Measurements from ENCODE around the gene KRTAP2-2. TPM values are rescaled to one million over a fixed set of nuclear protein-coding genes. Genes with fewer than 3 reads are reported as not detected.
"Not testable (repeated sequence)": the region's sequence is repeated elsewhere in the genome, so short reads cannot be mapped to it uniquely, and the experiment has no call there.

KRTAP2-2 gene
- total RNA-seq, 2 donors from 2014 or later, result not detected

DNA sequence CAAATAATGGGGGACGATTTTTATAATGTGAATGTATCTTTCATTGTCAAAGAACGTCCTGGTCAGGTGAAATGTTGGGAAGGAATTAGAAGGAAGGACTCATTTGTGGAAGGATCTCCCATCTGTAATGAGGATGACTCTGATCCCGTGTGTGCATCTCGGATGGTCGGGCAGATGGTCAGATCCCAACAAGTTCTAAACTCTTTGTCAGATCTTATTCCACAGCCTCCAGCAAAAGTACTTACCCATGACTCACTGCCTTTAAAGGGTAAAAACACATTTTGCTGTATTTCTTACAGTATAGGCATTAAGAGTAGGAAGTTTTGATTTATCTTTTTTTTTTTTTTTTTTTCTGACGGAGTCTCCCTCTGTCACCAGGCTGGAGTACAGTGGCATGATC, 43.5 kb upstream of the KRTAP2-2 start:
- H3K27ac Mint-ChIP-seq, result no peak overlapping the region
- no peak for DNase-seq
- WGBS, 2 experiments (ENCODE audit: insufficient coverage in 1 of 2, insufficient read length in 1 of 2), result 82 to 83% methylated on average over 2 to 6 of the region's 6 CpGs

DNA sequence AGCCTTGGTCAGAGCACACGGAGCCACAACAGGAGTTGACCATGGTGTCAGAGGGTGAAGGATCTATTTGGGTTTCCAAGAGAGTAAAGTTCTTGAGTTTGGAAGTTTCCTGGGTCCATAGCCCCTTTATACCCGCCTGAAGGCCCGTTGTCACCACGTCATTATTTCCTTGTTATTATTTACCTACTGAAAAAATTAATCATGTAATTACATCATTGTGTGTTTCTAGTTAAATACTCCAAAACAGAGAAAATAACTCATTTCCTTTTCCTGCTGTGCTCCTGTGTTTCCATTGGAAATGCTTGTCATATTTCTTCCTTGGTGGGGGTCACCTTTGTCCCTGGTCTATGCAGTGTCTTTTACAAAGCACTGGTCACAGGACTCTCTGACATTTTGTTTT, 43.0 kb upstream of the KRTAP2-2 start, which contains the start of gene KRTAP4-8:
TSS of gene KRTAP4-8 (minus strand) at position 101 of the 400 bp plus-strand sequence. CDS start at position 43, 58 bp downstream.
- no peak within 1 kb of the TSS for H3K27ac Mint-ChIP-seq
- Histone ChIP-seq H3K4me1 (ENCODE audit: control insufficient read depth, insufficient read depth, low read length) (no peaks in the 10 kb centered on the region), H3K9ac (ENCODE audit: extremely low read depth, low read length, poor library complexity, severe bottlenecking) (no peak within 1 kb of the TSS), H3K4me3 (ENCODE audit: low read length) (no peak within 1 kb of the TSS), H3K27me3 (ENCODE audit: control insufficient read depth, insufficient read depth, low read length, poor library complexity, severe bottlenecking) (no peaks in the 10 kb centered on the region), H3K27ac (ENCODE audit: low read depth, low read length) (no peak within 1 kb of the TSS), H3K9me3 (ENCODE audit: control insufficient read depth, low read length) (peaks cover 4% of the 10 kb centered on the region), H3K36me3 (ENCODE audit: control insufficient read depth, insufficient read depth, low read length) (no peaks in the 10 kb centered on the region)
- H3K27me3 Mint-ChIP-seq (ENCODE audit: insufficient read depth), result peaks cover 3% of the 10 kb centered on the region
- H3K9me3 Mint-ChIP-seq, result peaks cover 10% of the 10 kb centered on the region
- H3K4me3 Mint-ChIP-seq, result no peak within 1 kb of the TSS
- TF ChIP-seq, protein P1, sequence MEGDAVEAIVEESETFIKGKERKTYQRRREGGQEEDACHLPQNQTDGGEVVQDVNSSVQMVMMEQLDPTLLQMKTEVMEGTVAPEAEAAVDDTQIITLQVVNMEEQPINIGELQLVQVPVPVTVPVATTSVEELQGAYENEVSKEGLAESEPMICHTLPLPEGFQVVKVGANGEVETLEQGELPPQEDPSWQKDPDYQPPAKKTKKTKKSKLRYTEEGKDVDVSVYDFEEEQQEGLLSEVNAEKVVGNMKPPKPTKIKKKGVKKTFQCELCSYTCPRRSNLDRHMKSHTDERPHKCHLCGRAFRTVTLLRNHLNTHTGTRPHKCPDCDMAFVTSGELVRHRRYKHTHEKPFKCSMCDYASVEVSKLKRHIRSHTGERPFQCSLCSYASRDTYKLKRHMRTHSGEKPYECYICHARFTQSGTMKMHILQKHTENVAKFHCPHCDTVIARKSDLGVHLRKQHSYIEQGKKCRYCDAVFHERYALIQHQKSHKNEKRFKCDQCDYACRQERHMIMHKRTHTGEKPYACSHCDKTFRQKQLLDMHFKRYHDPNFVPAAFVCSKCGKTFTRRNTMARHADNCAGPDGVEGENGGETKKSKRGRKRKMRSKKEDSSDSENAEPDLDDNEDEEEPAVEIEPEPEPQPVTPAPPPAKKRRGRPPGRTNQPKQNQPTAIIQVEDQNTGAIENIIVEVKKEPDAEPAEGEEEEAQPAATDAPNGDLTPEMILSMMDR (conservative IDR thresholded peaks at IDR 0.05), result no peak
- no peak for DNase-seq
- WGBS, 2 experiments (ENCODE audit: insufficient coverage in 1 of 2, insufficient read length in 1 of 2), result 85% methylated on average over 1 of the region's 4 CpGs; no CpG with 5 or more reads in 1 of the 2 experiments
- H3K36me3 Mint-ChIP-seq (ENCODE audit: low read depth), result no peaks in the 10 kb centered on the region
- H3K4me1 Mint-ChIP-seq, result no peaks in the 10 kb centered on the region

More for the DNA sequence above, 43.5 kb upstream of the KRTAP2-2 start:
- no peaks in the 10 kb centered on the region for H3K4me1 Mint-ChIP-seq
- Histone ChIP-seq H3K27me3 (ENCODE audit: control insufficient read depth, insufficient read depth, low read length, poor library complexity, severe bottlenecking) (no peaks in the 10 kb centered on the region), H3K4me3 (ENCODE audit: low read length) (no peak overlapping the region), H3K27ac (ENCODE audit: low read depth, low read length) (no peak overlapping the region), H3K9ac (ENCODE audit: extremely low read depth, low read length, poor library complexity, severe bottlenecking) (no peak overlapping the region), H3K36me3 (ENCODE audit: control insufficient read depth, insufficient read depth, low read length) (no peaks in the 10 kb centered on the region), H3K9me3 (ENCODE audit: control insufficient read depth, low read length) (peaks cover 4% of the 10 kb centered on the region), H3K4me1 (ENCODE audit: control insufficient read depth, insufficient read depth, low read length) (no peaks in the 10 kb centered on the region)
- TF ChIP-seq, protein P1 (conservative IDR thresholded peaks at IDR 0.05), result no peak
- peaks cover 3% of the 10 kb centered on the region for H3K27me3 Mint-ChIP-seq (ENCODE audit: insufficient read depth)
- no peak overlapping the region for H3K4me3 Mint-ChIP-seq
- H3K36me3 Mint-ChIP-seq (ENCODE audit: low read depth), result no peaks in the 10 kb centered on the region
- H3K9me3 Mint-ChIP-seq, result peaks cover 6% of the 10 kb centered on the region

DNA sequence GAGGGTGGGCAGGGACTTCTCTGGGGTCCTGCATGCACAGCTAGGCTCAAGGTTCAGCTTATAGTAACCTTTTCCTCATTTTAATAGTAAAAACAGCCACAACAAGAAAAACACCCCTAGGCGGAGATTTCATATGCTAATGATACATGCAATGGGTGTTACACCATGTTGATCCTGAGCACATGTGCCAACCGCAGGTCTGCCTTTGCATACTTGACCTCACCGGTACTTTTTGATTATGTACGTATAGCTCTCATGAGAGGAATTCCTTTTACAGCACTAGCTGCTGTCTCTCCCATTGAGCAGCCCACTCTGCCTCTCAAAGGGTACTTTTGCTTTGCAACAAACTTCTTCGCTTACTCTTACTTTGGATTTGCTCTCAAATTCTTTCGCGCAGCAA, 41.0 kb upstream of the KRTAP2-2 start:
- Mint-ChIP-seq H3K4me3 (no peak overlapping the region), H3K27ac (no peak overlapping the region), H3K9me3 (peaks cover 21% of the 10 kb centered on the region), H3K4me1 (no peaks in the 10 kb centered on the region), H3K36me3 (ENCODE audit: low read depth) (no peaks in the 10 kb centered on the region), H3K27me3 (ENCODE audit: insufficient read depth) (peaks cover 3% of the 10 kb centered on the region)
- no peaks in the 10 kb centered on the region for H3K4me1 ChIP-seq (ENCODE audit: control insufficient read depth, insufficient read depth, low read length)
- no peak overlapping the region for H3K4me3 ChIP-seq (ENCODE audit: low read length)
- H3K36me3 ChIP-seq (ENCODE audit: control insufficient read depth, insufficient read depth, low read length), result no peaks in the 10 kb centered on the region
- H3K9me3 ChIP-seq (ENCODE audit: control insufficient read depth, low read length), result peaks cover 15% of the 10 kb centered on the region
- 97% methylated on average over 4 to 7 of the region's 7 CpGs for WGBS, 2 experiments (ENCODE audit: insufficient coverage in 1 of 2, insufficient read length in 1 of 2)
- no peak overlapping the region for H3K27ac ChIP-seq (ENCODE audit: low read depth, low read length)
- TF ChIP-seq, protein P1 (conservative IDR thresholded peaks at IDR 0.05), result no peak
- no peak overlapping the region for H3K9ac ChIP-seq (ENCODE audit: extremely low read depth, low read length, poor library complexity, severe bottlenecking)
- no peak for DNase-seq
- no peaks in the 10 kb centered on the region for H3K27me3 ChIP-seq (ENCODE audit: control insufficient read depth, insufficient read depth, low read length, poor library complexity, severe bottlenecking)

DNA sequence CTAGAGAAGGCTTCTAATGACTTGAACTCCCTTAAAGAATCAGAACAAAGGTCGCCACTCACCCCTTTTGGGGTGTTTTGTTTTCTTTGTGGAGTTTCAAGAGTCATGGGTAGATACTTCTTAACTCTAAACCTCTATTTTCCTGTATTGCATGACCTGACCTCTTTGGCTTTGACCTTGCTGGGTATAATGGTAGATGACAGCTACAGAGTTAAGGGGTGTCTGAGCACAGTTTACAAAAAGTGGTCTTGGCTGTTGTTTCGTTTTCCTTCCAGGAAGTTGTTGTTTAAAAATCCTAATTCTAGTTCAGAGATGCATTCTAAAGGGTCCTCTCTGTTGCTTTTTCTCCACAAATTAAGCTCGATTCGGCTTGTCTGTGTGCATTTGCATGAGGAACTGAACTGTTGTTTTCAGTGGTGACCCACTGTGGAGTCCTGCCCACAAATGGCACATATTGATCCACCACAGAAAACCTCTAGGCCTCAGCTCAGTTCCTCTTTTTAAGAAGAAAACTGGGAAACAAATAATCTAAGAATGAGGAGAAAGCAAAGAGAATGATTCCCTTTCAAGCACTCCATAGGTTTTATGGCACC, 33.8 kb upstream of the KRTAP2-2 start:
- H3K9me3 Mint-ChIP-seq, result peaks cover 21% of the 10 kb centered on the region
- DNase-seq; H3K36me3 Mint-ChIP-seq (ENCODE audit: low read depth); H3K27ac ChIP-seq (ENCODE audit: low read depth, low read length); H3K9ac ChIP-seq (ENCODE audit: extremely low read depth, low read length, poor library complexity, severe bottlenecking); H3K4me1 ChIP-seq (ENCODE audit: control insufficient read depth, insufficient read depth, low read length); H3K27me3 Mint-ChIP-seq (ENCODE audit: insufficient read depth); H3K36me3 ChIP-seq (ENCODE audit: control insufficient read depth, insufficient read depth, low read length); H3K27ac Mint-ChIP-seq; H3K4me1 Mint-ChIP-seq; H3K27me3 ChIP-seq (ENCODE audit: control insufficient read depth, insufficient read depth, low read length, poor library complexity, severe bottlenecking); H3K4me3 Mint-ChIP-seq; H3K4me3 ChIP-seq (ENCODE audit: low read length): not testable (repeated sequence)
- 40 to 74% methylated on average over 1 to 3 of the region's 4 CpGs for WGBS, 2 experiments (ENCODE audit: insufficient coverage in 1 of 2, insufficient read length in 1 of 2)
- H3K9me3 ChIP-seq (ENCODE audit: control insufficient read depth, low read length), result peaks cover 17% of the 10 kb centered on the region

DNA sequence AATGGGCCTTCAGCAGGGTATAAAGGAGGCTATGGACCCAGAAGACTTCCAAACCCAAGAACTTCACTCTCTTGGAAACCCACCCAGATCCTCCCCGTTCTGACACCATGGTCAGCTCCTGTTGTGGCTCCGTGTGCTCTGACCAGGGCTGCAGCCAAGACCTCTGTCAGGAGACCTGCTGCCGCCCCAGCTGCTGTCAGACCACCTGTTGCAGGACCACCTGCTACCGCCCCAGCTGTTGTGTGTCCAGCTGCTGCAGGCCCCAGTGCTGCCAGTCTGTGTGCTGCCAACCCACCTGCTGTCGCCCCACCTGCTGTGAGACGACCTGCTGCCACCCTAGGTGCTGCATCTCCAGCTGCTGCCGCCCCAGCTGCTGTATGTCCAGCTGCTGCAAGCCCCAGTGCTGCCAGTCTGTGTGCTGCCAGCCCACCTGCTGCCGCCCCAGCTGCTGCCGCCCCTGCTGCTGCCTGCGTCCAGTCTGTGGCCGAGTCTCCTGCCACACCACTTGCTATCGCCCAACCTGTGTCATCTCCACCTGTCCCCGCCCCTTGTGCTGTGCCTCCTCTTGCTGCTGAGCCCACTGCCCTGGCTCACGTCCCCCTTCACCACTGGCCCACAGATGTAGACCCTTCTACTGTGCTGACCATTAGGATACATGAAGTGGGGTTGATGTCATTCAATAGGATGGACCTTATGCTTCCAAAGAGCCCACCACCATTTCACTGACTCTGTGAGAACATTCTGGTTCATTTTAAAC, 29.2 kb upstream of the KRTAP2-2 start, which contains the start of gene KRTAP4-7:
TSS of gene KRTAP4-7 (plus strand) at position 51 of the 757 bp plus-strand sequence. CDS start at position 108, 57 bp downstream.
- not testable (repeated sequence) for H3K27ac ChIP-seq (ENCODE audit: low read depth, low read length); H3K9me3 ChIP-seq (ENCODE audit: control insufficient read depth, low read length); H3K9me3 Mint-ChIP-seq

More for the DNA sequence above, 29.2 kb upstream of the KRTAP2-2 start, which contains the start of gene KRTAP4-7:
- not testable (repeated sequence) for H3K9ac ChIP-seq (ENCODE audit: extremely low read depth, low read length, poor library complexity, severe bottlenecking); H3K36me3 Mint-ChIP-seq (ENCODE audit: low read depth); H3K4me3 ChIP-seq (ENCODE audit: low read length); DNase-seq; H3K27me3 ChIP-seq (ENCODE audit: control insufficient read depth, insufficient read depth, low read length, poor library complexity, severe bottlenecking); H3K4me1 ChIP-seq (ENCODE audit: control insufficient read depth, insufficient read depth, low read length); H3K4me3 Mint-ChIP-seq; H3K36me3 ChIP-seq (ENCODE audit: control insufficient read depth, insufficient read depth, low read length); H3K27me3 Mint-ChIP-seq (ENCODE audit: insufficient read depth); H3K4me1 Mint-ChIP-seq; H3K27ac Mint-ChIP-seq
- 70 to 88% methylated on average over 3 to 13 of the region's 14 CpGs for WGBS, 2 experiments (ENCODE audit: insufficient coverage in 1 of 2, insufficient read length in 1 of 2)
